AG04450 (cell line): ENCODE data around the gene METTL25B. TPM values are rescaled to one million over a fixed set of nuclear protein-coding genes. Genes with fewer than 3 reads are reported as not detected.
A peak's percentile ranks its signal among the peaks of the same experiment; 100 is the strongest.

Experiments used
- CTCF ChIA-PET: fragments of 300-600, 350-600 bp; formaldehyde crosslinking; extraction: SDS; loops from one replicate; lab custom pipeline; 2022; ENCODE audit warnings: antibody characterized with exemption, inconsistent platforms; lab: Charles Lee
- POLR2A ChIA-PET: fragments of 350-600 bp; formaldehyde crosslinking; extraction: SDS; loops from one replicate; lab custom pipeline; 2021; ENCODE audit warnings: antibody characterized with exemption, inconsistent platforms; lab: Yijun Ruan, JAX
- DNase-seq: peaks from one replicate; pipeline ENCODE4 v3.0.0-alpha.2; 2011; ENCODE audit warnings: low read depth, low spot score
- H3K27ac ChIP-seq: one replicate; pipeline ENCODE4 v1.5.1; 2012; ENCODE audit warnings: low read depth, low read length, control low read depth
- H3K27me3 ChIP-seq: one replicate; pipeline ENCODE4 v1.6.0; 2012; ENCODE audit warnings: low read length; ENCODE audit not compliant: control insufficient read depth, insufficient read depth
- H3K4me3 ChIP-seq: 2 replicates; pipeline ENCODE4 v1.5.1; 2011; ENCODE audit warnings: mild to moderate bottlenecking, low read depth, low read length, control low read depth
- H3K9me3 ChIP-seq: 2 replicates; pipeline ENCODE4 v1.5.1; 2012; ENCODE audit warnings: low read length; ENCODE audit not compliant: control insufficient read depth, insufficient read depth
- polyA plus RNA-seq: library from polyadenylated mRNA; depleted of rRNA; stranded (reverse); fragments of >200 nt; gene quantifications from 2 replicates; pipeline ENCODE4 v1.2.3, GENCODE V29; 2011
- TF ChIP-seq, protein P1 (sequence below): IDR thresholded peaks from 2 replicates; pipeline ENCODE4 v1.5.1; 2011; ENCODE audit warnings: low read depth, low read length, control low read depth, inconsistent platforms

The METTL25B gene
- polyA plus RNA-seq, 1 experiment: 8.3 TPM

DNA sequence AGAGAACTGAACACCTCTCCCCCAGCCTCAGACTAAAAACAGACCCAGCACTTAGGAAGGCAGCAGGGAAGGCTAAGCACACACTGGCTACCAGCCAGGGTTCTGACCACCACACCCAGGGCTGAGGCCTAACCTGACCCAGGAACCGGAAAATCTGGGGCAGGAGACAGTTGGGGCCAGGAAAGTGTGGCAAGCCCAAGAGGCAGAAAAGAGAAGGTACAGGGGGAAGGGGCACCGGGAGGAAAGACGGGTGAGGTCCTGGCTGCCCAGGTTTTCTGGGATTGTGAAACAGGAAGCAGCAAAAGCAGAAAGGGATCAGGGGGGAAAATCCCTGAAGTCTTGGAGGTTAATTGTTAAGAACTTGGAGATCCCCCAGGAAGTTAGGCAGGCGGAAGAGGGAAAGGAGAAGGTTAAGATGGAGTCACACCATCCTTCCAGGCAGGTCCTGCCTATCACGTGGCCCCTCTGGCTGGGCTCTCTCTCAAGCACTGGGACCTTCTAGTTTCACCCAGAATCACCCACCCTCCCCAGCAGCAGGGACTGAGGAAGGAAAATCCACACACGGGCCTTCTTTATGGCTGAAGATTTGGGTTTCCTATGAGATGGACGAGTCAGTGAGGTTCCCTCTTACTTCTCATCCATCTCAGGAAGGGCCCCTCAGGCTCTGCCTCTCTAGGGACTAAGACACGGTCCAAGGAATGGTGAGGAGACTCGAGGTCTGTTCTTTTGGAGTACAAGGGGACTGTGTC is 20.6 kb downstream of the METTL25B start:
- no peak for DNase-seq
- TF ChIP-seq, protein P1, sequence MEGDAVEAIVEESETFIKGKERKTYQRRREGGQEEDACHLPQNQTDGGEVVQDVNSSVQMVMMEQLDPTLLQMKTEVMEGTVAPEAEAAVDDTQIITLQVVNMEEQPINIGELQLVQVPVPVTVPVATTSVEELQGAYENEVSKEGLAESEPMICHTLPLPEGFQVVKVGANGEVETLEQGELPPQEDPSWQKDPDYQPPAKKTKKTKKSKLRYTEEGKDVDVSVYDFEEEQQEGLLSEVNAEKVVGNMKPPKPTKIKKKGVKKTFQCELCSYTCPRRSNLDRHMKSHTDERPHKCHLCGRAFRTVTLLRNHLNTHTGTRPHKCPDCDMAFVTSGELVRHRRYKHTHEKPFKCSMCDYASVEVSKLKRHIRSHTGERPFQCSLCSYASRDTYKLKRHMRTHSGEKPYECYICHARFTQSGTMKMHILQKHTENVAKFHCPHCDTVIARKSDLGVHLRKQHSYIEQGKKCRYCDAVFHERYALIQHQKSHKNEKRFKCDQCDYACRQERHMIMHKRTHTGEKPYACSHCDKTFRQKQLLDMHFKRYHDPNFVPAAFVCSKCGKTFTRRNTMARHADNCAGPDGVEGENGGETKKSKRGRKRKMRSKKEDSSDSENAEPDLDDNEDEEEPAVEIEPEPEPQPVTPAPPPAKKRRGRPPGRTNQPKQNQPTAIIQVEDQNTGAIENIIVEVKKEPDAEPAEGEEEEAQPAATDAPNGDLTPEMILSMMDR: no peak
- ChIA-PET CTCF (interaction anchor here (1.2 to 1.6 kb wide), 3 partner anchors 12 to 111 kb away, joined by 3 to 8 read pairs (median 3); no protein-coding TSS in a partner anchor), POLR2A (no interaction called here)
- no peaks in the 10 kb centered on the region for H3K27me3 ChIP-seq
- peak overlapping the region; percentile 96 for H3K27ac ChIP-seq
- H3K4me3 ChIP-seq: peak overlapping the region; percentile 94
- peaks cover 5% of the 10 kb centered on the region; the same call in 1 of the 2 replicates for H3K9me3 ChIP-seq

DNA sequence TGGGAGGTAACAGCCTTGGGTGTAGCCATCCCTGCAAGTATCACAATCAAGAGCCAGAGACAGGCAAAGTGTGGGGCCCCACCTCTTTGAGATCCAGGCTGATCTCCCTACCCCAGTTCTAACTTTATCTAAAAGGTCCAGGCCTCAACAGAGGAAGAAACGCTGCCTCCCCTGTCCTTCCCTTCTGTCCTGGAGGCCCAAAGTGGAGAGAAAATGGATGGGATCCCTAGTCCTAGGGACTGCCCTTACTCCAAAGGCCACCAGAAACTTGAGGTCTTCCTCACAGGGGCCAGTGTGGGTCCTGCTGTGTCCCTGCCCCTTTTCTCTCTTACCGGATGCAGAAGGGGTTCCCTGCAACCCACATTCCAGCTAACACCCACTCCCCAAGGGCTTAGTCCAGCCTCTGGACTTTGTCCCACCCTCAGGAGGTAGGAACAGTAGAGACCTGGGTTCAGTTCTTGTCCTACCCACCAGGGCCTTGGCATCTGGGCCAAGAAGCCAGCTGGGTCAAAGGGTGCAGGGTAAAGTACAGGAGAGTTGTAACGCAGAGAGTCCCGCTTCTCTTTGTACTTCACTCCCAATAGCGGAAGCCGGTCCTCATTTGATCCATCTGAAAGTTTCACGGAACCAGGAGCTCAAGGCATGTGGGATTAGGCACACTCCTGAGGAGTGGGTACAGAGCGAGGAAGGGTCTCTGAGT is 21.3 kb downstream of the METTL25B start:
- Histone ChIP-seq H3K4me3 (peak overlapping the region; percentile 94), H3K27ac (peak overlapping the region; percentile 96), H3K9me3 (peaks cover 5% of the 10 kb centered on the region; the same call in 1 of the 2 replicates), H3K27me3 (no peaks in the 10 kb centered on the region)
- no peak for DNase-seq
- POLR2A ChIA-PET: no interaction called here
- CTCF ChIA-PET: no interaction called here
- TF ChIP-seq, protein P1: no peak

DNA sequence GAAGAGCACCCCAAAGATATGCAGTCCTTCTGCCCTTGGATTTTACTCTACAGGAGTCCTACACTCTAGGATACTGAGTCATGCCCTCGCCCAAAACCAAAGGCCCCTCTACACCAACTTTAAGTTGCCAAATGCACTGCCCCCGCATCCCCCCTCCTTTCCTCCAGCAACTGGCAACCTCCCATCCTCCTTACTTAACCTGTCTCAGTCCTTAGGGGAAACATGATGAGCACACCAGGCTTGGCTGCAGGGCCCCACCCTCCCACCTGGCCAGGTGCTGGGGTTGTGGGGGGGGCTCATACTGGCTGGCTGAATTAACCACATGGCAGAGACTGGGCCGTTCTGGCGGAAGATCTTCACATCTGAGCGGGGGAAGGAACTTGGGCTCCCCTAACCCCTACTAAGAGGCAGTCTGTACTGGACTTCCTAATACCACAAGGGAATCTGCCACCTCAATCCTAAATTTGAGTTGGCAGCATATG is 22.0 kb downstream of the METTL25B start:
- Histone ChIP-seq H3K4me3 (peak overlapping the region; percentile 94), H3K27me3 (no peaks in the 10 kb centered on the region), H3K27ac (peak overlapping the region; percentile 96), H3K9me3 (peaks cover 5% of the 10 kb centered on the region; the same call in 1 of the 2 replicates)
- TF ChIP-seq, protein P1: no peak
- no peak for DNase-seq
- CTCF ChIA-PET: interaction anchor here (0.7 kb wide), 1 partner anchor 59 kb away, joined by 4 read pairs; no protein-coding TSS in a partner anchor
- POLR2A ChIA-PET: interaction anchor here (2.3 to 3.2 kb wide), 2 partner anchors 16 to 22 kb away, joined by 20 to 24 read pairs; partner anchors contain the start of genes ISG20L2, METTL25B and PRCC

DNA sequence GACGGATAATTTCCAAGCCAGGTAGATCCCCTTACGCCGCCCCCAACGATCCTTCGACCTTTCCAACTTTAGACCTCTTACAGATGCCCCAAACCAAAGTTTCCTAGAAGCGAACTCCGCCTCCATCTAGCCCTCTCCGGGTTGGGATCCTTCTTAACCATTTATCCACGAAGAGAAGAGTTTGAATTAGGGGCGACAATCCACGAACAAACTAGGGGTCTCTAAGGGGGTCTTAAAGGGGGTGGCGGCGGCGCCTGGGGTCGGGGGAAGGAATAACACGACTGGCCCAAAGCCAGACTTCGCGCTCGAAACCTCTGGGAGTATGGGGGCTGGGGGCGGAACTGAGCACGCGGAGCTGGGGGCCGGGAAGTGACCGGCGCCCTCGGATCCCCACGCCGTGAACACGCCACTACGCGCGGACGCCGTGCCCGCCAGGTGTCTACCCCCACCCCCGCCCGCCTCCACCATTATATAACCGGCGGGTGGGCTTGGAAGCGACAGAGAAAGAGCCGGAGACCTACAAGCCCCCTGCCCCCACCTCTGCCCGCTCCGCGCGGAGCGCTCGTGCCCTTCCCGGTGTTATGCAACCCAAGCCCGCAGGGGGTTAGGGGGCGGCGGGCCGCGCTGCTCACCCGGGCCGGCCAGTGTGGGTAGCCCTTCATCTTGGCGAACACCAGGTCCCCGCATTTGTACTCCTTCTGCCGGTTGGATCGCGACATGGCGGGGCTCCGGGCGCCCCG is 22.6 kb downstream of the METTL25B start:
- ChIA-PET POLR2A (interaction anchor here (0.6 to 3.2 kb wide), 6 partner anchors 9 to 109 kb away, joined by 3 to 26 read pairs (median 12); partner anchors contain the start of genes ISG20L2, METTL25B, MRPL24 and PRCC), CTCF (interaction anchor here (0.7 to 1.9 kb wide), 3 partner anchors 25 to 140 kb away, joined by 4 to 10 read pairs (median 4); no protein-coding TSS in a partner anchor)
- Histone ChIP-seq H3K27me3 (no peaks in the 10 kb centered on the region), H3K4me3 (peak overlapping the region; percentile 94), H3K27ac (peak overlapping the region; percentile 73), H3K9me3 (peaks cover 5% of the 10 kb centered on the region; the same call in 1 of the 2 replicates)
- DNase-seq: no peak
- TF ChIP-seq, protein P1: no peak
